Liver (tissue), 9 donors: ENCODE measurements around the gene SLC25A33. TPM values are rescaled to one million over a fixed set of nuclear protein-coding genes. Genes with fewer than 3 reads are reported as not detected.

Source experiments
- DNase-seq: peaks from one replicate; pipeline ENCODE4 v3.0.0-alpha.2; 2017; ENCODE audit warnings: low spot score
- H3K27ac ChIP-seq, 2 donors: one replicate each; pipeline ENCODE4 v1.7.0; 2013; ENCODE audit warnings: inconsistent platforms in 2 of 2, low read length in 2 of 2, control low read depth in 1 of 2, low read depth in 1 of 2, mild to moderate bottlenecking in 1 of 2
- H3K27me3 ChIP-seq, 4 donors: one replicate each; pipeline versions ENCODE4 v1.6.1 to v1.7.0; 2013; ENCODE audit warnings: low read length in 3 of 4, inconsistent platforms in 1 of 4, mild to moderate bottlenecking in 1 of 4, moderate library complexity in 1 of 4; ENCODE audit not compliant: control insufficient read depth in 4 of 4, insufficient read depth in 4 of 4
- H3K36me3 ChIP-seq, 4 donors: one replicate each; pipeline versions ENCODE4 v1.6.1 to v1.7.0; 2013; ENCODE audit warnings: low read length in 3 of 4, mild to moderate bottlenecking in 3 of 4, low read depth in 1 of 4, moderate library complexity in 1 of 4; ENCODE audit not compliant: control insufficient read depth in 4 of 4, insufficient read depth in 3 of 4
- H3K4me1 ChIP-seq, 4 donors: one replicate each; pipeline versions ENCODE4 v1.6.1 to v1.7.0; 2013; ENCODE audit warnings: low read length in 3 of 4, mild to moderate bottlenecking in 3 of 4, moderate library complexity in 1 of 4; ENCODE audit not compliant: control insufficient read depth in 4 of 4, insufficient read depth in 4 of 4
- H3K4me3 ChIP-seq, 3 donors: one replicate each; pipeline versions ENCODE4 v1.6.1 to v1.7.0; 2013; ENCODE audit warnings: low read length in 3 of 3, control low read depth in 1 of 3, low read depth in 1 of 3, mild to moderate bottlenecking in 1 of 3
- H3K9ac ChIP-seq, 2 donors: one replicate each; pipeline ENCODE4 v1.7.0; 2013; ENCODE audit warnings: low read length in 2 of 2, mild to moderate bottlenecking in 2 of 2, moderate library complexity in 2 of 2, control low read depth in 1 of 2, low read depth in 1 of 2
- H3K9me3 ChIP-seq, 4 donors: one replicate each; pipeline versions ENCODE4 v1.6.1 to v1.7.0; 2013; ENCODE audit warnings: low read length in 3 of 4; ENCODE audit not compliant: control insufficient read depth in 4 of 4
- EGR1 ChIP-seq, 2 donors: IDR thresholded peaks; 2 replicates each; pipeline ENCODE4 v1.6.1; 2016 to 2018; ENCODE audit warnings: antibody characterized with exemption in 2 of 2, low read depth in 2 of 2
- FOXA1 ChIP-seq: IDR thresholded peaks from 2 replicates; pipeline ENCODE4 v1.6.1; 2016; ENCODE audit warnings: antibody characterized with exemption
- FOXA2 ChIP-seq: IDR thresholded peaks from 2 replicates; pipeline ENCODE4 v1.6.1; 2016; ENCODE audit warnings: antibody characterized with exemption
- GABPA ChIP-seq, 2 donors: IDR thresholded peaks in 1 of 2; conservative IDR thresholded peaks in 1 of 2; 2 replicates each; pipeline ENCODE4 v1.6.1; 2016; ENCODE audit warnings: antibody characterized with exemption in 2 of 2, mild to moderate bottlenecking in 1 of 2, moderate library complexity in 1 of 2
- HNF4A ChIP-seq, 2 donors: conservative IDR thresholded peaks; 2 replicates each; pipeline ENCODE4 v1.6.1; 2016; ENCODE audit warnings: antibody characterized with exemption in 2 of 2, mild to moderate bottlenecking in 2 of 2
- HNF4G ChIP-seq: IDR thresholded peaks from 2 replicates; pipeline ENCODE4 v1.6.1; 2016; ENCODE audit warnings: antibody characterized with exemption
- JUND ChIP-seq, 2 donors: IDR thresholded peaks; 2 replicates each; pipeline ENCODE4 v1.6.1; 2016; ENCODE audit warnings: antibody characterized with exemption in 2 of 2
- NR2F2 ChIP-seq: IDR thresholded peaks from 2 replicates; pipeline ENCODE4 v1.6.1; 2016; ENCODE audit warnings: antibody characterized with exemption
- RAD21 ChIP-seq, 2 donors: IDR thresholded peaks; 2 replicates each; pipeline ENCODE4 v1.6.1; 2016; ENCODE audit warnings: antibody characterized with exemption in 2 of 2, mild to moderate bottlenecking in 2 of 2
- REST ChIP-seq: IDR thresholded peaks from 2 replicates; pipeline ENCODE4 v1.6.1; 2016; ENCODE audit warnings: antibody characterized with exemption, mild to moderate bottlenecking
- RXRA ChIP-seq, 2 donors: IDR thresholded peaks; 2 replicates each; pipeline ENCODE4 v1.6.1; 2017 to 2018; ENCODE audit warnings: antibody characterized with exemption in 2 of 2, mild to moderate bottlenecking in 1 of 2
- SP1 ChIP-seq: IDR thresholded peaks from 2 replicates; pipeline ENCODE4 v1.6.1; 2018; ENCODE audit warnings: antibody characterized with exemption, mild to moderate bottlenecking
- TAF1 ChIP-seq: conservative IDR thresholded peaks from 2 replicates; pipeline ENCODE4 v1.6.1; 2016; ENCODE audit warnings: antibody characterized with exemption, mild to moderate bottlenecking
- YY1 ChIP-seq: IDR thresholded peaks from 2 replicates; pipeline ENCODE4 v1.6.1; 2016; ENCODE audit warnings: antibody characterized with exemption, mild to moderate bottlenecking
- polyA plus RNA-seq, 2 donors: library from polyadenylated mRNA; stranded (reverse) in 1 of 2; unstranded in 1 of 2; fragments of 200-250 nt in 1 of 2; fragments of >200 nt in 1 of 2; fragmentation: Nextera tagmentation in 1 of 2; extraction: Ambion mirVana in 1 of 2; gene quantifications; one replicate each; pipeline versions ENCODE4 v1.2.1 to v1.2.3, GENCODE V29; 2013 to 2015
- total RNA-seq, 2 donors: library from RNA; depleted of rRNA; stranded (reverse); fragments of >200 nt; gene quantifications; one replicate each; pipeline ENCODE4 v1.2.3, GENCODE V29; 2014
- TF ChIP-seq, protein P1 (sequence below): IDR thresholded peaks from 2 replicates; pipeline ENCODE4 v1.6.1; 2016; ENCODE audit warnings: antibody characterized with exemption
- TF ChIP-seq, protein P2 (sequence below): IDR thresholded peaks from 2 replicates; pipeline ENCODE4 v1.6.1; 2016; ENCODE audit warnings: antibody characterized with exemption
- TF ChIP-seq, protein P3 (sequence below): IDR thresholded peaks from 2 replicates; pipeline ENCODE4 v1.6.1; 2016; ENCODE audit warnings: antibody characterized with exemption
- TF ChIP-seq, protein P4 (sequence below): fragments of 150-350 bp; IDR thresholded peaks from 2 replicates; pipeline ENCODE4 v1.5.1; 2017; ENCODE audit warnings: improper control_type of control experiment, low read depth, low read length; ENCODE audit not compliant: missing input control
- donor health status: healthy.
- donor health status: healthy.
- donor health status: healthy.
- donor health status: healthy.
- donor health status: healthy.

The SLC25A33 gene
- total and polyA plus RNA-seq, 4 donors: 6.9 to 19.1 (median 10.7) TPM

DNA sequence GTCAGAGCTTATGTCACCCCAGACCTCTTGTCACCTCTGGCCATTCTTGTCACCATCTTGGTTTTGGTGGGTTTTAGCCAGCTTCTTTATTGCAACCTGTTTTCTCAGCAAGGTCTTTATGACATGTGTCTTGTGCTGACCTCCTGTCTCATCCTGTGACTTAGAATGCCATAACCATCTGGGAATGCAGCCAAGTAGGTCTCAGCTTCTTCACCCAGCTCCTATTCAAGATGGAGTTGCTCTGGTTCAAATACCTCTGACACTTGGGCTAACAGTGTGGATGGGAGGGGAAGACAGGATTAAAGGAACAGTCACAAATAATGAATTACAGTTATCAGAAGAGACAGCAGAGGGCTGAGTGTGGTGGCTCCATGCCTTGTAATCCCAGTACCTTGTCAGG is 81.8 kb downstream of the SLC25A33 start:
- Histone ChIP-seq H3K9ac (no peak overlapping the region), H3K36me3 (no peaks in the 10 kb centered on the region)

More for the DNA sequence above, 81.8 kb downstream of the SLC25A33 start:
- peaks cover 0 to 1% (median 0%) of the 10 kb centered on the region in 4 donors for H3K4me1 ChIP-seq
- H3K27me3 ChIP-seq: no peaks in the 10 kb centered on the region
- no peak overlapping the region for H3K27ac ChIP-seq
- TF ChIP-seq, protein P1, sequence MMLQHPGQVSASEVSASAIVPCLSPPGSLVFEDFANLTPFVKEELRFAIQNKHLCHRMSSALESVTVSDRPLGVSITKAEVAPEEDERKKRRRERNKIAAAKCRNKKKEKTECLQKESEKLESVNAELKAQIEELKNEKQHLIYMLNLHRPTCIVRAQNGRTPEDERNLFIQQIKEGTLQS: no peak
- no peak for TF ChIP-seq RXRA (IDR thresholded peaks at IDR 0.05)
- TF ChIP-seq YY1: no peak
- TF ChIP-seq FOXA1: no peak
- TF ChIP-seq REST: no peak
- no peak for TF ChIP-seq JUND (IDR thresholded peaks at IDR 0.05)
- TF ChIP-seq NR2F2: no peak
- TF ChIP-seq HNF4G: no peak
- no peak for TF ChIP-seq EGR1 (IDR thresholded peaks at IDR 0.05; ENCODE audit: low read depth in 2 of 2)
- TF ChIP-seq, protein P2, sequence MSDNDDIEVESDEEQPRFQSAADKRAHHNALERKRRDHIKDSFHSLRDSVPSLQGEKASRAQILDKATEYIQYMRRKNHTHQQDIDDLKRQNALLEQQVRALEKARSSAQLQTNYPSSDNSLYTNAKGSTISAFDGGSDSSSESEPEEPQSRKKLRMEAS: no peak
- TF ChIP-seq FOXA2: no peak
- TF ChIP-seq RAD21 (IDR thresholded peaks at IDR 0.05): no peak
- no peak for TF ChIP-seq HNF4A (conservative IDR thresholded peaks at IDR 0.05)
- TF ChIP-seq TAF1: no peak
- TF ChIP-seq, protein P3, sequence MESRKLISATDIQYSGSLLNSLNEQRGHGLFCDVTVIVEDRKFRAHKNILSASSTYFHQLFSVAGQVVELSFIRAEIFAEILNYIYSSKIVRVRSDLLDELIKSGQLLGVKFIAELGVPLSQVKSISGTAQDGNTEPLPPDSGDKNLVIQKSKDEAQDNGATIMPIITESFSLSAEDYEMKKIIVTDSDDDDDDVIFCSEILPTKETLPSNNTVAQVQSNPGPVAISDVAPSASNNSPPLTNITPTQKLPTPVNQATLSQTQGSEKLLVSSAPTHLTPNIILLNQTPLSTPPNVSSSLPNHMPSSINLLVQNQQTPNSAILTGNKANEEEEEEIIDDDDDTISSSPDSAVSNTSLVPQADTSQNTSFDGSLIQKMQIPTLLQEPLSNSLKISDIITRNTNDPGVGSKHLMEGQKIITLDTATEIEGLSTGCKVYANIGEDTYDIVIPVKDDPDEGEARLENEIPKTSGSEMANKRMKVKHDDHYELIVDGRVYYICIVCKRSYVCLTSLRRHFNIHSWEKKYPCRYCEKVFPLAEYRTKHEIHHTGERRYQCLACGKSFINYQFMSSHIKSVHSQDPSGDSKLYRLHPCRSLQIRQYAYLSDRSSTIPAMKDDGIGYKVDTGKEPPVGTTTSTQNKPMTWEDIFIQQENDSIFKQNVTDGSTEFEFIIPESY: no peak
- TF ChIP-seq, protein P4, sequence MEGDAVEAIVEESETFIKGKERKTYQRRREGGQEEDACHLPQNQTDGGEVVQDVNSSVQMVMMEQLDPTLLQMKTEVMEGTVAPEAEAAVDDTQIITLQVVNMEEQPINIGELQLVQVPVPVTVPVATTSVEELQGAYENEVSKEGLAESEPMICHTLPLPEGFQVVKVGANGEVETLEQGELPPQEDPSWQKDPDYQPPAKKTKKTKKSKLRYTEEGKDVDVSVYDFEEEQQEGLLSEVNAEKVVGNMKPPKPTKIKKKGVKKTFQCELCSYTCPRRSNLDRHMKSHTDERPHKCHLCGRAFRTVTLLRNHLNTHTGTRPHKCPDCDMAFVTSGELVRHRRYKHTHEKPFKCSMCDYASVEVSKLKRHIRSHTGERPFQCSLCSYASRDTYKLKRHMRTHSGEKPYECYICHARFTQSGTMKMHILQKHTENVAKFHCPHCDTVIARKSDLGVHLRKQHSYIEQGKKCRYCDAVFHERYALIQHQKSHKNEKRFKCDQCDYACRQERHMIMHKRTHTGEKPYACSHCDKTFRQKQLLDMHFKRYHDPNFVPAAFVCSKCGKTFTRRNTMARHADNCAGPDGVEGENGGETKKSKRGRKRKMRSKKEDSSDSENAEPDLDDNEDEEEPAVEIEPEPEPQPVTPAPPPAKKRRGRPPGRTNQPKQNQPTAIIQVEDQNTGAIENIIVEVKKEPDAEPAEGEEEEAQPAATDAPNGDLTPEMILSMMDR: no peak
- TF ChIP-seq SP1: no peak
- TF ChIP-seq GABPA (IDR thresholded peaks at IDR 0.05 in 1 of 2, conservative IDR thresholded peaks at IDR 0.05 in 1 of 2): no peak
- no peaks in the 10 kb centered on the region for H3K9me3 ChIP-seq
- no peak overlapping the region for H3K4me3 ChIP-seq
- DNase-seq: no peak
